ENCODE results near the gene TLCD2. TPM values are rescaled to one million over a fixed set of nuclear protein-coding genes. Genes with fewer than 3 reads are reported as not detected.
A peak's percentile ranks its signal among the peaks of the same experiment; 100 is the strongest.
"Not testable (repeated sequence)": the region's sequence is repeated elsewhere in the genome, so short reads cannot be mapped to it uniquely, and the experiment has no call there.

The TLCD2 gene
- total RNA-seq, 2 donors from 2014 or later, result 7.3 to 8.3 TPM

DNA sequence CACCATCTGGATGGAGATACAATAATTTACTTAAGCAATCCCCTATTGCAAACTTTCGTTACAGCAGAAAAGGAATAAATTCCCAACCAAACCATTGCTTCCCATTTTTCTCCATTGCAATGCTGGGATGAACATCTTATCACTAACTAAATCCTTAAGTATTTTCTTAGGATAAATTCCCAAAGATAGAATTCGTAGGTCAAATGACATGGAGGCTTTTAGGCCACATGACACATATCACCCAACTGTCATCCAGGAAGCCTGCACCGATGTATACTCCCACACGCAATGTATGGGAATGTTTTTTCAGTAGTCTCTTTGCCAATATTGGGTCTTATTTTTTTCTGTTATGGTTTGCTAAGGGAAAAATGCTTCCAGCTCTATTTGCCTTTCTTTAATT lies 1.6 kb upstream of the TLCD2 start:
- Histone ChIP-seq H3K4me3 (no peak overlapping the region), H3K27ac (no peak overlapping the region), H3K27me3 (replicated peaks; ENCODE audit: insufficient read depth) (no peaks in the 10 kb centered on the region), H3K9me3 (no peaks in the 10 kb centered on the region), H3K36me3 (peaks cover 17% of the 10 kb centered on the region), H3K4me1 (ENCODE audit: control insufficient read depth in 1 of 2, low read depth in 2 of 2) (peaks cover 29 to 35% of the 10 kb centered on the region in 2 donors)
- ATAC-seq (ENCODE audit: insufficient number of reproducible peaks, low FRiP score, low read depth), result no peak
- TF ChIP-seq, protein P1, sequence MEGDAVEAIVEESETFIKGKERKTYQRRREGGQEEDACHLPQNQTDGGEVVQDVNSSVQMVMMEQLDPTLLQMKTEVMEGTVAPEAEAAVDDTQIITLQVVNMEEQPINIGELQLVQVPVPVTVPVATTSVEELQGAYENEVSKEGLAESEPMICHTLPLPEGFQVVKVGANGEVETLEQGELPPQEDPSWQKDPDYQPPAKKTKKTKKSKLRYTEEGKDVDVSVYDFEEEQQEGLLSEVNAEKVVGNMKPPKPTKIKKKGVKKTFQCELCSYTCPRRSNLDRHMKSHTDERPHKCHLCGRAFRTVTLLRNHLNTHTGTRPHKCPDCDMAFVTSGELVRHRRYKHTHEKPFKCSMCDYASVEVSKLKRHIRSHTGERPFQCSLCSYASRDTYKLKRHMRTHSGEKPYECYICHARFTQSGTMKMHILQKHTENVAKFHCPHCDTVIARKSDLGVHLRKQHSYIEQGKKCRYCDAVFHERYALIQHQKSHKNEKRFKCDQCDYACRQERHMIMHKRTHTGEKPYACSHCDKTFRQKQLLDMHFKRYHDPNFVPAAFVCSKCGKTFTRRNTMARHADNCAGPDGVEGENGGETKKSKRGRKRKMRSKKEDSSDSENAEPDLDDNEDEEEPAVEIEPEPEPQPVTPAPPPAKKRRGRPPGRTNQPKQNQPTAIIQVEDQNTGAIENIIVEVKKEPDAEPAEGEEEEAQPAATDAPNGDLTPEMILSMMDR (IDR thresholded peaks at IDR 0.05), result no peak
- DNase-seq (ENCODE audit: low spot score), result no peak

DNA sequence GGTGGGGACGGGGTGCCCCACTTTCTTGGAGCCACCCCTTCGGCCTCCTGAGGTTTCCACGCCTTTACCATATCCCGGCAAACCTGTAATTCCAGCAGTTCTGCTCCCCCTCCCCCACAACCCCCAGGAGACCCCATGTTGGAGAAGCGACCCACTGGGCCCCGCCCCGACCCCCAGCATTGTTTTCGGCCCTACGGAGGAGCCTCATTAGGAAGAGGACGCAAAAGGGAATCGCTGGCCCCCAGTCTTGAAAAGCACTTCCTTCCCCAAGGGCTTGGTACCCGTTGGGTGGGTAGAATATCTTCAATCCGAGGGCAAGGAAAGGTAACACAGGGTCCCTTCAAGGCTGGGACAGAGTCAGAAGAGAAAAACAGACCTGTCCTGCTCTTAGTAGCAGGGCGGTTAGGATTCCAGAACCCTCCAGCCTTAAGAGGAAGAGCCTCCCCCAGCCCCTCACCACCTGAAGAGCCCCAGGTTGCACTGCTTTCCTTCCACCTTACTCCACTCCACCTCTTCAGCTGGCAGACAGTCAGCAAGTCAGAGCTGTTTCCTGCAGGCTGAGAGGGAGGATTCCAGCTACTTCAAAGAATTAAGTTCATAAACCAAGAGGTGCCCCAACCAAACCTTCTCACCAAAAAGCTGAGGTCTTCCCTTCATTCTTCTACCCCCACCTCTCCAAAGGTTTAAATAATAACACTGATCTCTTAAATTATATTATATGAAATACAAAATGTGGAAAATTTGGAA lies 803 bp upstream of the TLCD2 start:
- H3K27ac ChIP-seq, result peak overlapping the region; percentile 43 to 54
- H3K9me3 ChIP-seq, result no peaks in the 10 kb centered on the region
- DNase-seq (ENCODE audit: low spot score) (no peak), ATAC-seq (ENCODE audit: insufficient number of reproducible peaks, low FRiP score, low read depth) (no peak)
- TF ChIP-seq, protein P1 (IDR thresholded peaks at IDR 0.05), result no peak
- H3K4me1 ChIP-seq (ENCODE audit: control insufficient read depth in 1 of 2, low read depth in 2 of 2), result peaks cover 29 to 35% of the 10 kb centered on the region in 2 donors
- H3K27me3 ChIP-seq (replicated peaks; ENCODE audit: insufficient read depth), result no peaks in the 10 kb centered on the region
- H3K36me3 ChIP-seq, result peaks cover 17% of the 10 kb centered on the region
- peak overlapping the region; percentile 91 for H3K4me3 ChIP-seq

DNA sequence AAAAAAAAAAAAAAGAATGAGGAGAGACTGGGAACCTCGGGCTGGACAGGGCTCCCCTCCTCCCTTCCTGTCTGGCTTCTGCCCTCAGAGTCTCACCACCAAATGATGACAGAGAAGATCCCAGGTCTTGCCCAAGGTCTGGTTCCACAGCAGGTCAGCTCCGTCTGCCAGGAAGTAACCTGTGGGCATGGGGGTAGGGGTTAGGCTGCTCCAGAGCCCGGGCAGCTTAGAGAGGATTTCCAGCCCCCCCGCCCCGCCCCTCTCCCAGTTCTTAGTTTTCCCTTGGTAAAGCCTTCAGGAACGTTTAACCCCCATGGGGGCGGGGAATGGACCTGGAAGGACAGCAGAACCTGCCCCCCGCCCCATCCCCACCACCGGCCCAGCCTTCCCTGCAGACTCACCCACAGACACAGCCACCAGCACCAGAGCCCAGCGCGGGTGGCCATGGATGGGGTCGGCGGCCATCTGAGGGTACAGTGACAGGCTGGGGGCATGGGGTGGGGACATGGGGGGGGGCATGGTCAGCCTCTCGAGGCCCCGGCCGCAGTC lies 700 bp downstream of the TLCD2 start:
- TF ChIP-seq, protein P1 (IDR thresholded peaks at IDR 0.05), result no peak
- no peak for ATAC-seq (ENCODE audit: insufficient number of reproducible peaks, low FRiP score, low read depth)
- Histone ChIP-seq H3K9me3 (no peaks in the 10 kb centered on the region), H3K36me3 (peaks cover 17% of the 10 kb centered on the region), H3K4me3 (peak overlapping the region; percentile 91), H3K4me1 (ENCODE audit: control insufficient read depth in 1 of 2, low read depth in 2 of 2) (peaks cover 29 to 35% of the 10 kb centered on the region in 2 donors), H3K27me3 (replicated peaks; ENCODE audit: insufficient read depth) (no peaks in the 10 kb centered on the region), H3K27ac (peak overlapping the region in 1 of 2 donors; percentile 54)
- DNase-seq (ENCODE audit: low spot score), result no peak

GRCh38 chr17:1708791-1709346 lies 1.3 kb downstream of the TLCD2 start:
- H3K4me1 ChIP-seq (ENCODE audit: control insufficient read depth in 1 of 2, low read depth in 2 of 2), result peaks cover 25 to 29% of the 10 kb centered on the region in 2 donors
- H3K36me3 ChIP-seq, result peaks cover 17% of the 10 kb centered on the region
- H3K27ac ChIP-seq; H3K27me3 ChIP-seq (replicated peaks; ENCODE audit: insufficient read depth); H3K9me3 ChIP-seq; H3K4me3 ChIP-seq; ATAC-seq (ENCODE audit: insufficient number of reproducible peaks, low FRiP score, low read depth); DNase-seq (ENCODE audit: low spot score): not testable (repeated sequence)

DNA sequence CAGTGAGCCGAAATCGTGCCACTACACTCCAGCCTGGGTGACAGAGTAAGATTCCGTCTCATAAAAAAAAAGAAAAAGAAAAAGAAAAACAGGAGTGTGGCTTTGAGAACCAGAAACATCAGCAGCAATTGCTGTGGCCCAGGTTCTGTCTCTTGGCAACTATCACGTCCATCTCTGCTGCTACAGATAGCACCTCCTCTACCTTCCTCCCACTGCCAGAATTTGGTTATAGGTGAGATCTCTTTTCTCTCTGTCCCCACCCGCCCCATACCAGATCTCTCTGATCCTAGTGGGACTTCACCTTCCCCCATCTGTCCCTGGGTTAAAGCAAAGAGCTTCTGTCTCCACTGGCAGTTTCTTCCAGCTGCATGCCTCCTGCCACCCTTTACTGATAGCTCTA lies 3.1 kb downstream of the TLCD2 start:
- TF ChIP-seq, protein P1 (IDR thresholded peaks at IDR 0.05), result no peak
- Histone ChIP-seq H3K27me3 (replicated peaks; ENCODE audit: insufficient read depth) (no peaks in the 10 kb centered on the region), H3K4me1 (ENCODE audit: control insufficient read depth in 1 of 2, low read depth in 2 of 2) (peaks cover 11 to 12% of the 10 kb centered on the region in 2 donors), H3K36me3 (peaks cover under 1% of the 10 kb centered on the region), H3K9me3 (no peaks in the 10 kb centered on the region), H3K4me3 (no peak overlapping the region), H3K27ac (no peak overlapping the region)
- no peak for ATAC-seq (ENCODE audit: insufficient number of reproducible peaks, low FRiP score, low read depth)
- no peak for DNase-seq (ENCODE audit: low spot score)

Data from thoracic aorta (tissue), 2 donors.